ENCODE data around the gene ZFYVE19. TPM values are rescaled to one million over a fixed set of nuclear protein-coding genes. Genes with fewer than 3 reads are reported as not detected.

ZFYVE19 gene
- total RNA-seq, 4 donors from 2014 or later: 21.7 to 37.8 (median 22.3) TPM

GRCh38 chr15:40803688-40804087 is 3.2 kb upstream of the ZFYVE19 start:
- TF ChIP-seq, protein P1, sequence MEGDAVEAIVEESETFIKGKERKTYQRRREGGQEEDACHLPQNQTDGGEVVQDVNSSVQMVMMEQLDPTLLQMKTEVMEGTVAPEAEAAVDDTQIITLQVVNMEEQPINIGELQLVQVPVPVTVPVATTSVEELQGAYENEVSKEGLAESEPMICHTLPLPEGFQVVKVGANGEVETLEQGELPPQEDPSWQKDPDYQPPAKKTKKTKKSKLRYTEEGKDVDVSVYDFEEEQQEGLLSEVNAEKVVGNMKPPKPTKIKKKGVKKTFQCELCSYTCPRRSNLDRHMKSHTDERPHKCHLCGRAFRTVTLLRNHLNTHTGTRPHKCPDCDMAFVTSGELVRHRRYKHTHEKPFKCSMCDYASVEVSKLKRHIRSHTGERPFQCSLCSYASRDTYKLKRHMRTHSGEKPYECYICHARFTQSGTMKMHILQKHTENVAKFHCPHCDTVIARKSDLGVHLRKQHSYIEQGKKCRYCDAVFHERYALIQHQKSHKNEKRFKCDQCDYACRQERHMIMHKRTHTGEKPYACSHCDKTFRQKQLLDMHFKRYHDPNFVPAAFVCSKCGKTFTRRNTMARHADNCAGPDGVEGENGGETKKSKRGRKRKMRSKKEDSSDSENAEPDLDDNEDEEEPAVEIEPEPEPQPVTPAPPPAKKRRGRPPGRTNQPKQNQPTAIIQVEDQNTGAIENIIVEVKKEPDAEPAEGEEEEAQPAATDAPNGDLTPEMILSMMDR (IDR thresholded peaks at IDR 0.05): no peak
- TF ChIP-seq POLR2A (IDR thresholded peaks at IDR 0.05): no peak
- WGBS, 2 donors: 92 to 98% methylated on average over 1 of the region's 1 CpG
- DNase-seq: no peak
- H3K4me1 ChIP-seq: peaks cover 10 to 19% of the 10 kb centered on the region in 2 donors
- no peaks in the 10 kb centered on the region for H3K36me3 ChIP-seq
- intact Hi-C loops (cut with DNase I): no loop called here
- H3K9me3 ChIP-seq: no peaks in the 10 kb centered on the region
- H3K4me3 ChIP-seq (replicated peaks in 1 of 3): no peak overlapping the region
- H3K27ac ChIP-seq: no peak overlapping the region
- H3K27me3 ChIP-seq: no peaks in the 10 kb centered on the region

- H3K27me3 ChIP-seq: no peaks in the 10 kb centered on the region
- H3K9me3 ChIP-seq: no peaks in the 10 kb centered on the region
- TF ChIP-seq, protein P1 (IDR thresholded peaks at IDR 0.05): no peak
- no peak for TF ChIP-seq POLR2A (IDR thresholded peaks at IDR 0.05)
- 0 to 3% methylated on average over 2 of the region's 2 CpGs for WGBS, 2 donors
- no peak for DNase-seq
- H3K27ac ChIP-seq: peak overlapping the region; percentile 84 to 94 (median 91)
- H3K4me3 ChIP-seq (replicated peaks in 1 of 3): peak overlapping the region; percentile 76 to 99 (median 84)
- H3K4me1 ChIP-seq: peaks cover 10 to 19% of the 10 kb centered on the region in 2 donors
- intact Hi-C loops (cut with DNase I): no loop called here
- peaks cover 0 to 3% of the 10 kb centered on the region in 2 donors for H3K36me3 ChIP-seq
These were observed 239 bp upstream of the ZFYVE19 start for GRCh38 chr15:40806672-40807027.

GRCh38 chr15:40807888-40808461 is 1.1 kb downstream of the ZFYVE19 start:
- peaks cover 0 to 3% of the 10 kb centered on the region in 2 donors for H3K36me3 ChIP-seq
- H3K4me1 ChIP-seq: peaks cover 10 to 19% of the 10 kb centered on the region in 2 donors
- TF ChIP-seq POLR2A (IDR thresholded peaks at IDR 0.05): no peak
- TF ChIP-seq, protein P1 (IDR thresholded peaks at IDR 0.05): no peak
- DNase-seq: no peak
- H3K4me3 ChIP-seq (replicated peaks in 1 of 3): peak overlapping the region in 2 of 3 donors; percentile 76 to 84
- peak overlapping the region in 2 of 3 donors; percentile 91 to 94 for H3K27ac ChIP-seq
- WGBS, 2 donors: 23 to 63% methylated on average over 19 of the region's 19 CpGs
- no peaks in the 10 kb centered on the region for H3K9me3 ChIP-seq
- intact Hi-C loops (cut with DNase I): no loop called here
- H3K27me3 ChIP-seq: no peaks in the 10 kb centered on the region

DNA sequence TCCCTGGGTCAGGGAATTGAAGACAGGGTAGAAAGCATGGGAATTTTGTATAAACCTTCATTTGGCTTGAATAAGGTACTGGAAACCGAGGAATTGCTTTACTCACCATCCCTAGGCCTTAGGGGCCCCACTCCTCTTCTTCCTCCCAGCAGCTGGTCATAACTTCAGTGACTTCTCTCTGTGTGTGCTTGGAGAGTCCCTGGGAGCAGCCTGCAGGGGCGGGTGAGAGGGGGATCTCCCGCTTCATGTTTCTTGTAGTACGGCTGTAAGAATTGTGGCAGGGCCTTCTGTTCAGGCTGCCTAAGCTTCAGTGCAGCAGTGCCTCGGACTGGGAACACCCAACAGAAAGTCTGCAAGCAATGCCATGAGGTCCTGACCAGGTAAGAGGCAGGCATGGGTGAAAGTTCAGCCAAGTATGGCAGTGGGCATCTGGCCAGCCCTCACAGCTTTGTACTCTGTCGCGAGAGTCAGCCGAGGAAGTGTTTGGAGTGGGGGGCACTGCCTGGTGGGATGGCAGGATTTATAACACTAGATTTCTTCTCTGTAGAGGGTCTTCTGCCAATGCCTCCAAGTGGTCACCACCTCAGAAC is 2.1 kb downstream of the ZFYVE19 start:
- peaks cover 0 to 7% of the 10 kb centered on the region in 2 donors for H3K36me3 ChIP-seq
- 50 to 58% methylated on average over 8 of the region's 8 CpGs for WGBS, 2 donors
- intact Hi-C loops (cut with DNase I): no loop called here
- no peak overlapping the region for H3K4me3 ChIP-seq (replicated peaks in 1 of 3)
- H3K9me3 ChIP-seq: no peaks in the 10 kb centered on the region
- peaks cover 10 to 19% of the 10 kb centered on the region in 2 donors for H3K4me1 ChIP-seq
- DNase-seq: peak in 1 of 2 donors; percentile 14
- no peak overlapping the region for H3K27ac ChIP-seq
- TF ChIP-seq, protein P1 (IDR thresholded peaks at IDR 0.05): no peak
- TF ChIP-seq POLR2A (IDR thresholded peaks at IDR 0.05): no peak
- no peaks in the 10 kb centered on the region for H3K27me3 ChIP-seq

DNA sequence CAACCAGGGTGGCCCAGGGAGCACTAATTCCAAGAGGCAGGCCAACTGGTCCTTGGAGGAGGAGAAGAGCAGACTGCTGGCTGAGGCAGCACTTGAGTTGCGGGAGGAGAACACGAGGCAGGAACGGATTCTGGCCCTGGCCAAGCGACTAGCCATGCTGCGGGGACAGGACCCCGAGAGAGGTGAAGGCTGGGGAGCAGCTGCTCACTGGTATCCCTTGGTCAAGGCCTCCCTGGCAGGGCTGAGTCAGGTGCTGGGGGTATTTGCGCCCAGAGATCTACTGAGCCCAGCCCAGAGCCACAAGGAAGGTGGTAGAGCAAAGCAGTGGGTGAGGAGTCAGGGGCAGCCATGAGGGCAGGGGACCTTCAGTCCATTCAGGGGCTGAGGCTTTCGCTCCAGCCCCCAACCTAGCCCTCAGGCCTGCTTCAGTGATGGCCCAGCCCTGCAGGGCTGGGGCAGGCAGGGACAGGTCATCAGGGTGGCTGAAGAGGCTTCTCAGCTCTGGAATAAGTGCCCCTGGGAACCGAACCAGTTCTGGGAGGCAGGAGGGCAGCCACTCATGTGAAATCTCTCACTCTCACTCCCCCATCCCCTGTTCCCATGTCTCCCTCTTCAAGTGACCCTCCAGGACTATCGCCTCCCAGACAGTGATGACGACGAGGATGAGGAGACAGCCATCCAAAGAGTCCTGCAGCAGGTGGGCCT is 6.0 kb downstream of the ZFYVE19 start:
- no peak for TF ChIP-seq POLR2A (IDR thresholded peaks at IDR 0.05)
- TF ChIP-seq, protein P1 (IDR thresholded peaks at IDR 0.05): no peak
- Histone ChIP-seq H3K27ac (no peak overlapping the region), H3K36me3 (peaks cover 0 to 7% of the 10 kb centered on the region in 2 donors), H3K27me3 (no peaks in the 10 kb centered on the region), H3K4me3 (replicated peaks in 1 of 3) (no peak overlapping the region), H3K4me1 (peaks cover 8 to 19% of the 10 kb centered on the region in 2 donors), H3K9me3 (no peaks in the 10 kb centered on the region)
- WGBS, 2 donors: 88 to 90% methylated on average over 11 of the region's 12 CpGs
- DNase-seq: no peak
- intact Hi-C loops (cut with DNase I): no loop called here

Measured in thyroid gland (tissue), 4 donors.